Measurements from ENCODE around the gene DBNDD1.
A peak's percentile ranks its signal among the peaks of the same experiment; 100 is the strongest.

The DBNDD1 gene

GRCh38 chr16:89965447-89966225, 53.6 kb downstream of the DBNDD1 start:
- DNase-seq = no peak

- no peak for DNase-seq
These were observed 55.1 kb downstream of the DBNDD1 start for GRCh38 chr16:89964201-89964600.

- DNase-seq = no peak
These were observed 56.3 kb downstream of the DBNDD1 start for GRCh38 chr16:89962754-89963498.

- no peak for DNase-seq
These were observed 57.3 kb downstream of the DBNDD1 start for GRCh38 chr16:89961920-89962319.

GRCh38 chr16:89960966-89961365, 58.3 kb downstream of the DBNDD1 start:
- no peak for DNase-seq

GRCh38 chr16:89958596-89958995, 60.7 kb downstream of the DBNDD1 start:
- no peak for DNase-seq

GRCh38 chr16:89958068-89958467, 61.2 kb downstream of the DBNDD1 start:
- DNase-seq = peak in 7 of 56 donors; percentile 5 to 39 (median 23)

GRCh38 chr16:89957216-89957785, 62.0 kb downstream of the DBNDD1 start:
- DNase-seq = no peak

- no peak for DNase-seq
These were observed 62.6 kb downstream of the DBNDD1 start for GRCh38 chr16:89956505-89957215.

GRCh38 chr16:89955001-89955685, 64.1 kb downstream of the DBNDD1 start:
- no peak for DNase-seq

Measured in nucleus accumbens (tissue), 56 donors.